ENCODE measurements around the gene PRR5L.
"Not testable (repeated sequence)": the region's sequence is repeated elsewhere in the genome, so short reads cannot be mapped to it uniquely, and the experiment has no call there.

PRR5L gene

GRCh38 chr11:36281850-36282249 is 14.2 kb upstream of the PRR5L start:
- DNase-seq: no peak

- DNase-seq: no peak
Measured at GRCh38 chr11:36282926-36283325, 13.2 kb upstream of the PRR5L start.

- DNase-seq: no peak
Measured at GRCh38 chr11:36288442-36289225, 7.5 kb upstream of the PRR5L start.

- peak; percentile 99 for DNase-seq
Measured at GRCh38 chr11:36289226-36289852, 6.7 kb upstream of the PRR5L start, which contains the start of gene COMMD9. Gene COMMD9, minus strand, starts transcription at chr11:36289424. Its CDS starts 12 bp downstream, at chr11:36289412.

GRCh38 chr11:36292311-36292722 is 3.8 kb upstream of the PRR5L start:
- DNase-seq: peak; percentile 35

- DNase-seq: no peak
Measured at GRCh38 chr11:36296884-36297543, 926 bp downstream of the PRR5L start.

GRCh38 chr11:36300650-36301049 is 4.6 kb downstream of the PRR5L start:
- peak; percentile 42 for DNase-seq

GRCh38 chr11:36304351-36304750 is 8.3 kb downstream of the PRR5L start:
- DNase-seq: no peak

- no peak for DNase-seq
Measured at GRCh38 chr11:36305047-36305446, 9.0 kb downstream of the PRR5L start.

- DNase-seq: peak; percentile 38
Measured at GRCh38 chr11:36306888-36307287, 10.8 kb downstream of the PRR5L start.

- no peak for DNase-seq
Measured at GRCh38 chr11:36308577-36308976, 12.5 kb downstream of the PRR5L start.

GRCh38 chr11:36309779-36310178 is 13.7 kb downstream of the PRR5L start:
- no peak for DNase-seq

GRCh38 chr11:36311926-36312595 is 16.0 kb downstream of the PRR5L start:
- DNase-seq: peak; percentile 99

- peak; percentile 50 for DNase-seq
Measured at GRCh38 chr11:36312611-36313472, 16.8 kb downstream of the PRR5L start.

- DNase-seq: no peak
Measured at GRCh38 chr11:36313750-36314433, 17.8 kb downstream of the PRR5L start.

GRCh38 chr11:36314434-36314767 is 18.3 kb downstream of the PRR5L start:
- no peak for DNase-seq

GRCh38 chr11:36316049-36316448 is 20.0 kb downstream of the PRR5L start:
- peak; percentile 13 for DNase-seq

GRCh38 chr11:36317992-36318391 is 21.9 kb downstream of the PRR5L start:
- no peak for DNase-seq

GRCh38 chr11:36324956-36325355 is 28.9 kb downstream of the PRR5L start:
- DNase-seq: not testable (repeated sequence)

GRCh38 chr11:36325403-36325802 is 29.3 kb downstream of the PRR5L start:
- DNase-seq: not testable (repeated sequence)

- DNase-seq: no peak
Measured at GRCh38 chr11:36326524-36327419, 30.7 kb downstream of the PRR5L start.

Measured in NCI-H2171 (cell line).